Stimulated activated CD8-positive, alpha-beta memory T cell treated with anti-CD3 and anti-CD28 coated beads, Interleukin-15, amount 100 ng/mL, for 1 hour (primary cell): ENCODE data around the gene RPF1.
A peak's percentile ranks its signal among the peaks of the same experiment; 100 is the strongest.
"Not testable (repeated sequence)": the region's sequence is repeated elsewhere in the genome, so short reads cannot be mapped to it uniquely, and the experiment has no call there.

Experiments
- DNase-seq: peaks from one replicate; pipeline ENCODE4 v3.0.0-alpha.2; 2020; ENCODE audit warnings: low read depth

Gene RPF1

DNA sequence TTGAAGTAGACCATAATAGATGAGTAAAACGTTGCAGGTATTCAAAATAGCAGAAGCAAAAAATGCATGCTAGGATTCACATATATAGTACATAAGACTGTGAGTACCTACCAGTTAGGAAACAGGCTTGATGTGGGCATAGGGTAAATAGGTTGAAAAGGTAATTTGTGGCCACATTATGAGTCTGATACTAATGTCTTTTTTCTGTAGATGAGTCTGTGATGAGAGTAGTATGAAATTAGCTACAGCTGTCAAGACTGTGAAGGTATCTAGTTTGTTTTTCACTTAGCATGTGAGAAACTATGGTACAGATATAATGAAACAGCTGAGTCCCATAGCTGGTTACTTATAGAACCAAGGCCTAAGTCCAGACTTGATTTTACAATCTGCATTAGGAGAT lies 14.7 kb downstream of the RPF1 start:
- DNase-seq, result no peak

DNA sequence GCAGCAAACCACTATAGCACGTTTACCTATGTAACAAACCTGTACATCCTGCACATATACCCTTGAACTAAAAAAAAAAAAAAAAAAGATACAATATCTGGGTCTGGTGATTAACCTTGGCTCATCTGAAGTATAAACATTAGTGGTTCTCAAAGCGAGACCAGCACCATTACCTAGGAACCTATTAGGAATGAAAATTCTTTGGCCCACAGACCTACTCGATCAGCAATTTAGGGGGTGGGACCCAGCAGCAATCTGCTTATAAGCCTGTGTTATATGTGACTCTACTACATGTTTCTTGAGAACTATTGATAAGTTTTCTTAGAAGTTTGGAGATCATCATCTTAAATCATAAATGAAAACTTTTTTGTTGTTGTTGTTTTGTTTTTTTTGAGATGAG lies 17.4 kb downstream of the RPF1 start:
- no peak for DNase-seq

DNA sequence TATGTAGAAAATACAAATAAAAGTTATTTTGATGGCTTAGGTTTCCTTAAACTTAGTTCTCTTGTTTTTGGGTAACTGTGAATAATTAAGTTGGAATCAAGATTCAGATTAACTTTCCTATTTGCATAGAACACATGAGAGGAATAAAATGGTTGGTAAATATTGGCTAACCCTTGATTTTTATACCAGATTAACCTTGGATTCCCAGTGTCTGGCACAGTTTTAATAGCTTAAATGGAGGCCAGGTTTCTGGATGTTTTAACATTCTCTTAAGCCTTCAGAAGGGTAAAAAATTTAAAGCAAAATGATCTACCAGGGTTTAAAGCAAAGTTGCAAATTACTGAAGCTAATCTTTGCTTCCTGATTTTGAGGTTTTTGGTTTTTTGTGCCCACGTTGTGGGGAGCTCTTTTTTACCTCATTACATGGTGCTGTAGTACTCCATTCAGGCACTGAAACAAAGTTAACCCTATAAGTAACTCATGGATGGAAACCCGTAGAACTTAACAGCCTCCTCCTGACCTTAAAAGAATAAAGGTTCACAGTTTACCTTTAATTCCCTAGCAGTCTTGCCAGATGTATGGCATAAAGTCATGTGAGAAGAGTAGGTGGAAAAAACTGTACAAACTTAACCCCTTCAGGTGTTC lies 18.7 kb downstream of the RPF1 start:
- DNase-seq, result no peak

GRCh38 chr1:84502927-84503326 lies 23.9 kb downstream of the RPF1 start:
- DNase-seq, result no peak

- DNase-seq, result no peak
These were observed 25.8 kb downstream of the RPF1 start for GRCh38 chr1:84504580-84505492.

DNA sequence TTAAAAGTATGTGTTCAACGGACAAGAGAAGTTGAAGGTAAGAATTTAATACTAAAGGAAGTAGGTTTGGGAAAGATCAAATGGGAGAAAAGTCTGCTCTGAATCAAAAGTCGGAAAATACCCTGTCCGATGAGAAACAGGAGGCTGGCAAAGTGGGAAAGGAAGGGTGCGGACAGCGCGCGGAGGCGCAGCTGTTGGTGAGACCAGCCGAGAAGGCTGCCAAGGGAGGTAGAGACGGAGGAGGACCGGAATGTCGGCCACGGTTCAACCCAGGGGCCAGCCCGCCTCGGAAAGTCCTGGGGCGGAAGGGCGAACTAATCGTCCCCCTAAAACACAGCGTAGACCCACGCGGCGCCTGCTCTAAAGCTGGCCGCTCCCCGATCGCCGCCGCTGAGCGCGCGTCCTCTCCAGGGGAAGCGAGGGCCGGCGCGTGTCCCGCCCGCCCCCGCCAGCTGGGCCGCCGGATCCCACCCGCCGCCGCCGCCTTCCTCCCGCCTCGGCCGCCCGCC lies 26.5 kb downstream of the RPF1 start:
- DNase-seq, result no peak

DNA sequence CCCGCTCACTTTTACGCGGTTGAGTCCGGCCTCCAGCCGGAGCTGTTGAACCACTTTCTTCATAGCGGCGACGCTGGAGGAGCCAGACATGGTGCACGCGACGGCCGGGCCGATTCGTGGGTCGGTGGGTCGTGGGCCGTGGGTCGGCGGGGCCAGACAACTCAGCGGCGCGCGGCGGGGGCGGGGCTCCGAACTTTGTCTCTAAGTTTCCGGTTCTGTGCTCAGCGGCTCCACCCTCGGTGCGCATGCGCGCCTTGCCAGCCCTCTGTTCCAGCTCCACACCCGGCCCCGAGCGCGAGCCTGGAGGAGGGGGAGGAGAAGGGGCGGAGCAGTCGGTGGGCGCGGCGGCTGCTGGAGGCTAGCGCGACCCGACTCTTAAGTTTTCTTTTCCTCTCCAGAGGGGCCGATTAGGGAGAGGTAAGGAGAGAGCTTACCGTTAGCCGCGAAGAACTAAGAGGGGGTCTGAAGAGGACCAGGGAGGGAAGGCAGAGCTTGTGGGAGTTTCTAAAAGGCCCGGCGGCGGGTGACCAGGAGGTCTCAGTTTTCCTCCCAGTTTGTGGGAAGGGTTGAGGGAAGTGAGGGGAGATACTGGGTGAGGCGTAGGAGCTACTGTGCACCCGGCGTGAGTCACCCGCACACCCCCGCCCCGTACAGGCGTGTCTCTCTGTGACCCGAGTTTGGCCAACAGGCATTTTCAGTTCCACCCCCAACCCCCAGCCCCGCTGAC lies 27.1 kb downstream of the RPF1 start, which contains the start of the genes GNG5 and SPATA1:
GNG5 (minus strand) TSS at position 580 of the 727 bp plus-strand sequence; CDS start at position 90, 490 bp downstream.
SPATA1 (plus strand) TSS at position 385 of the 727 bp plus-strand sequence. CDS start 9,974 bp downstream, outside the sequence.
- DNase-seq, result peak; percentile 94

- no peak for DNase-seq
These were observed 27.8 kb downstream of the RPF1 start for GRCh38 chr1:84506729-84507453.

DNA sequence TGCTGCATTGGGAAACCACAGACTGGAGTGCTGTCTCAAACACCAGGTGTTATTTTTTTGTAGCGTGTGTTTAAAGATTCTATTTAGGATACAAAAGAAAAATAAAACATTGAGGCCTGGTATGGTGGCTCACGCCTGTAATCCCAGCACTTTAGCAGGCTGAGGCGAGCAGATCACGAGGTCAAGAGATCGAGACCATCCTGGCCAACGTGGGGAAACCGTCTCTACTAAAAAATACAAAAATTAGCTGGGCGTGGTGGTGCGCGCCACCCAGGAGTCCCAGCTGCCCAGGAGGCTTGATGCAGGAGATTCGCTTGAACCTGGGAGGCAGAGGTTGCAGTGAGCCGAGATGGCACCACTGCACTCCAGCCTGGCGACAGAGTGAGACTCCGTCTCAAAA lies 28.8 kb downstream of the RPF1 start:
- DNase-seq, result not testable (repeated sequence)

GRCh38 chr1:84508510-84508909 lies 29.4 kb downstream of the RPF1 start:
- DNase-seq, result no peak

- DNase-seq, result no peak
These were observed 30.0 kb downstream of the RPF1 start for GRCh38 chr1:84509029-84509428.

- DNase-seq, result no peak
These were observed 31.1 kb downstream of the RPF1 start for GRCh38 chr1:84510165-84510564.

- no peak for DNase-seq
These were observed 31.6 kb downstream of the RPF1 start for GRCh38 chr1:84510668-84511067.

GRCh38 chr1:84524590-84524989 lies 45.5 kb downstream of the RPF1 start:
- DNase-seq, result no peak

DNA sequence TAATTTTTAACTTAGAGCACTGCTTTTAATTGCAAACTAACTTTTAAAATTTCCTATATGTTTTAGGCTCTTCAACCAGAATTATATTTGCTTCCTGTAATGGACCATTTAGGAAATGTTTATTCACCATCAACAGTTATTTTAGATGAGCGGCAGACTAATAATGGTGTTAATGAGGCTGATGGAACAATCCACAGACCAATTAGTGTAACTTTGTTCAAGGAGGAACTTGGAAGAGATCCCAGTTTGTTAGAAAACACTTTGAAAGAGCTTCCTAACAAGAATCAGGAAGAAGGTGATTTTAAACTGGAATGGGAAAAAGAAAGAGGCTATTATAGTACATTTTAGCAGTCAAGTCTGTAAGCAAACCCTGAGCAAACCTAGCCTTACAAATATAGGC lies 46.7 kb downstream of the RPF1 start:
- DNase-seq, result no peak

GRCh38 chr1:84538599-84538998 lies 59.5 kb downstream of the RPF1 start:
- no peak for DNase-seq

DNA sequence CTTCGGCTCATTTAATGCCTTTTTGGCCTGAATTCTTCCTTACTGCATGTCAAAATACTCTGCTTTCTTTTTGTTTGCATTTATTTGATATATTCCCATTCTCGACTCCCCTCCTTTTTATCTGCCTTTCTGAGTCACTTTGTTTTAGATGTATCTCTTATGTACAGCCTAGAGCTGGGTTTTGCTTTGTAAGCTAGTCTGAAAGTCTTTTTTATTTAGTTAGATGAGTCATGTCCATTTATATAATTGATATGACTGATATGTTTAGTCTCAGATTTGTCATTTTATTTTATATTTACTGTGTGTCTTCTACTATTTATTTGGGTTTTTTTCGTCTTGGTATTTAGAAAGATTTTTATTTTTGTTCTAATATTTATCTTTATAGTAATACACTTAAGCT lies 60.9 kb downstream of the RPF1 start:
- no peak for DNase-seq

DNA sequence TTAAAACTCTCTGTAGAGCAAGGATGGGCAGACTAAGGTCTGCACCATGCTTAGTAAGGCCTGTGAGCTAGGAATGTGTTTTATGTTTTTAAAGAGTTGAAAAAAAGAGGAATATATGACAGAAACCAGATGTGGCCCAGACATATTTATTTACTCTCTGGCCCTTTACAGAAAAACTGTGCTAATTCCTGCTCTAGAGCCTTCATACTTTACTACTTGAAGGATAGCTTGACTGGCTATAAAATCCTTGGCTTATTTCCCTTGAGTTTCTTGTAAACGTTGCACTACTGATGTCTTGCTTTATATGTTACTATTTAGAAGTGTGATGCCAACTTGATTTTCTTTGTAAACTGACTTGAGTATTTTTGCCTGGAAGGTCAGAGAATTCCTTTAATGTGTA lies 61.7 kb downstream of the RPF1 start:
- DNase-seq, result no peak

DNA sequence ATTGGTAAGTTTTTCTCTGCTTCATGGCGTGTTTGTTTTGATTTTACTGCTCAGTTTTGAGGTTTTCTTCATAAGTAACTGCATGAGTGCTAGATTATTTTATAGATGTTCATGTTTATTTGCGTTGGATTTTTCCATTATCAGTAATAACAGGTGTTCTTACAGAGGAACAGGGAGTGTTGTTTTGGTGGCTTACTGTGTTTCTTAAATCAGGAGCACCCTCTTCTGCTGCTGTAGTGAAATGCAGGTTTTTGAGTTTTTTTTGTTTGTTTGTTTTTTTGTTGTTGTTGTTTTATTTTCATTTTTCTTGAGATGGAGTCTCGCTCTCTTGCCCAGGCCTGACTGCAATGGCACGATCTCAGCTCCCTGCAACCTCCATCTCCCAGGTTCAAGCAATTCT lies 62.6 kb downstream of the RPF1 start:
- DNase-seq, result no peak
